IPS-NIHi7 (cell line): ENCODE measurements around the gene CFAP100.

Source experiments
- DNase-seq: peaks from one replicate; pipeline ENCODE4 v3.0.0; 2012; ENCODE audit warnings: mixed read lengths; ENCODE audit errors: extremely low spot score

The CFAP100 gene

GRCh38 chr3:126399756-126400155 lies 5.0 kb downstream of the CFAP100 start:
- DNase-seq = no peak

GRCh38 chr3:126401611-126402160 lies 7.0 kb downstream of the CFAP100 start:
- DNase-seq = no peak

GRCh38 chr3:126402178-126402577 lies 7.5 kb downstream of the CFAP100 start:
- no peak for DNase-seq

- no peak for DNase-seq
These were observed 8.1 kb downstream of the CFAP100 start for GRCh38 chr3:126402666-126403302.

GRCh38 chr3:126406389-126407296 lies 11.9 kb downstream of the CFAP100 start:
- no peak for DNase-seq

- no peak for DNase-seq
These were observed 12.8 kb downstream of the CFAP100 start for GRCh38 chr3:126407412-126408044.

GRCh38 chr3:126408099-126408498 lies 13.4 kb downstream of the CFAP100 start:
- DNase-seq = no peak

GRCh38 chr3:126412841-126413692 lies 18.4 kb downstream of the CFAP100 start:
- DNase-seq = no peak

GRCh38 chr3:126413693-126414080 lies 19.0 kb downstream of the CFAP100 start:
- DNase-seq = no peak

GRCh38 chr3:126414406-126414805 lies 19.7 kb downstream of the CFAP100 start:
- no peak for DNase-seq

- DNase-seq = no peak
These were observed 20.4 kb downstream of the CFAP100 start for GRCh38 chr3:126414961-126415660.

GRCh38 chr3:126415661-126416591 lies 21.2 kb downstream of the CFAP100 start:
- no peak for DNase-seq

GRCh38 chr3:126416943-126417342 lies 22.2 kb downstream of the CFAP100 start:
- no peak for DNase-seq

- DNase-seq = no peak
These were observed 22.8 kb downstream of the CFAP100 start for GRCh38 chr3:126417515-126417914.

- DNase-seq = no peak
These were observed 23.3 kb downstream of the CFAP100 start for GRCh38 chr3:126417981-126418530.

- DNase-seq = no peak
These were observed 24.0 kb downstream of the CFAP100 start for GRCh38 chr3:126418661-126419131.

GRCh38 chr3:126419151-126419703 lies 24.5 kb downstream of the CFAP100 start:
- DNase-seq = no peak

GRCh38 chr3:126419886-126420786 lies 25.4 kb downstream of the CFAP100 start:
- DNase-seq = peak; percentile 67
